NCI-H82 treated with DMSO at 0.1 percent for 48 hours (cell line): ENCODE measurements around the gene E2F1.

ENCODE experiments used
- DNase-seq: peaks from one replicate; lab custom pipeline; 2025; ENCODE audit not compliant: unreplicated experiment; lab: John Stamatoyannopoulos, UW

The E2F1 gene, protein sequence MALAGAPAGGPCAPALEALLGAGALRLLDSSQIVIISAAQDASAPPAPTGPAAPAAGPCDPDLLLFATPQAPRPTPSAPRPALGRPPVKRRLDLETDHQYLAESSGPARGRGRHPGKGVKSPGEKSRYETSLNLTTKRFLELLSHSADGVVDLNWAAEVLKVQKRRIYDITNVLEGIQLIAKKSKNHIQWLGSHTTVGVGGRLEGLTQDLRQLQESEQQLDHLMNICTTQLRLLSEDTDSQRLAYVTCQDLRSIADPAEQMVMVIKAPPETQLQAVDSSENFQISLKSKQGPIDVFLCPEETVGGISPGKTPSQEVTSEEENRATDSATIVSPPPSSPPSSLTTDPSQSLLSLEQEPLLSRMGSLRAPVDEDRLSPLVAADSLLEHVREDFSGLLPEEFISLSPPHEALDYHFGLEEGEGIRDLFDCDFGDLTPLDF

GRCh38 chr20:33686100-33686983 lies at the start of gene E2F1:
Gene E2F1 (minus strand): TSS chr20:33686385. CDS start chr20:33686264, 121 bp downstream.
- peak; percentile 82 for DNase-seq

DNA sequence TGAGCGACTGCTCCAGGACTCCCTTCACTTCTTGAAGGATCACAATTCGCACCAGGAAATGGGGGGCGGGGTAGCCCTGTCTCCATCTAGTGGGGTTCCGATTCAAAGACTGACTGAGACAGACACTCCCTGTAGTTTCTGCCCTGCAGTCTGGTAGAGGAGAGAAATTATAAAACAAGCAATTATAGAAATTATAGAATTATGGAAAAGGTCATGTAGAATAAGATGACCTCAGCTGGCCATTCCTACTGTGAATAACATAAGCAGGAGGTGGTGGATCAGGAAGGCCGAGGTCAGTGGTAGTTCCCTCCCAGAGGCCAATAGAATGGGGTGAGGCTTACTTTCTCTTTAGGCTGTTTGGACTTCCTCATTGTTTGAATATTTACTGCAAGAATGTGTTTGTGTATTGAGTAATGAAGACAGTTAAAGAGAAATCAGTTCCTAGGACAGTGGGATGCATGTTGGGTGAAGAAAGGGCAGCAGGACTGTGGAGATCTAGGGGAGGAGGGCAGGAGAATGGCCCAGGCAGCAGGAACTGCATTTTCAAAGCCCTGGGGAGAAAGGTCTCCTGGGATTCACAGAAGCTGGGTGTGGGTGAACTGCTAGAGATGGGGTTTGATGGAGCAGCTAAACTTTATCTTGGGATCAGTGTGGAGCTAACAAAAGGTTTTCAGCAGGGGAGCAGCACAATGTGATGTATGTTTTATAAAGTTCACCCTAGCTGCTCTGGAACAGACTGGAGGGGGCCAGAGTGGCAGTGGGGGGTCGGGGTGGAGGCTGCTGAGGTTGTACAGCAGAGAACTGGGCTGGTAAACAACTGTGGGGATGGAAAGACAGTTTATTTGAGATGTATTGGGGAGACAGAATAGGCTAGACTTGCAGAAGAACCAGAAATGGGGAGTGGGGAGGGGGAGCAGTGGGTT lies 47.7 kb upstream of the E2F1 start:
- DNase-seq = no peak

DNA sequence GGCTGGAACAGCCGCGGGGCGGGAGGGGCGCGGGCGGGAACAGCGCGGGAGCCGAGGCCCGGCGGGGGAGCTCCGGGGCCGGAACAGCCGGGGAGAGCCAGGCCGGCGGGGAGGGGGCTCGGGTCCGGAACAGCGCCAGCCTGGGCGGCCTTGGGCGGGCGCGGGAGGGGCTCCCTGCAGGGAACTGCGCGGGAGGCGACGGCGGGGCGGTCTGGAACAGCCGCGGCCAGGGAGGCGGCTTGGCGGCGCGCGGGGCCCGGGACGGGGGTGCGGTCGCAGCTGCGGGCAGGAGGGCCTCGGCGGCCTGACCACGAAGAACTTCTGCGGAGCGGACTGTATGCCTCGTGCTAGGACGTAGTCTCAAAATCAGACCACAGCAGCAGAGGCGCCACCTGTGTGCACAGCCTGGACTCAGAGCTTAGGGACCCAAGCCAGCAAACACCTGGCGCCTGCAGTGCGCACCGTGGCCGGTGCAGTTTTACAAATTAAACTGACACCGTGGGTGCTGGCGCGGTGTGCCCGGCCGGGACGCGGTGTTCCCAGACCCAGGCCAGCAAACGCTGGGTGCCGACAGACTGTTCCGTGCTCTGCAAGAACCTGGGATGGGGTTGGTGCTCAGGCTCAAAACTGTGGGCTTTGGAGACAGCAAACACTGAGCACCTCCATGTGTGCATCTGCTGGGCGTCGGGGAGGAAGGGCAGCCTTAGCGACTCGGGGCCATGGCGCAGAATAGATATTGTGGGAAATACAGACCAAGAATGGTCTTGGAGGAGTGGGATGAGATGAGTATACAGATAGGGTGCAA lies 46.2 kb upstream of the E2F1 start:
- DNase-seq = peak; percentile 75

- DNase-seq = peak; percentile 75
Observed at GRCh38 chr20:33731693-33732165, 45.5 kb upstream of the E2F1 start, which contains the start of gene ZNF341. Gene ZNF341 (plus strand): TSS chr20:33731996. CDS start chr20:33732022, 26 bp downstream.

- no peak for DNase-seq
Observed at GRCh38 chr20:33730946-33731692, 44.9 kb upstream of the E2F1 start.

DNA sequence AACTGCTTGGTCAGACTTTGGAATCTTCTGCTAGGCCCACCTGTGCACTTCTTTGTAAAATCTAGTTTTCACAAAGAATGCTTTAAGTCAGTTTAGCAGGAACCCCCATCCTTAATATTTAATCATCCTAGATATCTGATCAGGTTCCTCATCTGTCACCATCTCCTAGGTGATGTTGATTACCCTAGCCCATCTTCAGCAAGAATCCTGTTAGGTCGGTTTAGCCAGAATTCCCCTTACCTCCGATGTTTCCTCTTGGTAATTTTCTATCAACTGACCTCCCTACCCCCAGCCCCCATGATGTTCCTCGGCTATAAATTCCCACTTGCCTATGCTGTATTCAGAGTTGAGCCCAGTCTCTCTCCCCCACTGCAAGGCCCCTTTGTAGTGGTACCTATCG lies 42.9 kb upstream of the E2F1 start:
- no peak for DNase-seq

GRCh38 chr20:33728463-33728862 lies 42.3 kb upstream of the E2F1 start:
- DNase-seq = no peak

DNA sequence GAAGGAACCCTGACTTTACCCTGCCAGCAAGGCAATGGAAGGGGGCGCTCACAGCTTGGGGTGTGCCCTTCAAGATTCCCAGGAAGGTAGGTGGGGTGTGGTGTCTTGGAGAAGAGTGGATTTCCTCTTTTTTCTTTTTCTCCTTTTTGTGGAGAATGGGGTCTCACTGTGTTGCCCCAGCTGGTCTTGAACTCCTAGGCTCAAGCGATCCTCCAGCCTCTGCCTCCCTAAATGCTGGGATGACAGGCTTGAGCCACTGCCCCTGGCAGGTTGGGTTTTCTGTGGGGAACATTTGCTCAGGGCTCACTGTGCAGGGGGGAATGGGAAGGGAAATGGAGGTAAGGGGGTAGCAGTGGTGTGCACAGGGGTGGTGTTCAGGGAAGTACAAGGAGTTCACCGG lies 41.6 kb upstream of the E2F1 start:
- no peak for DNase-seq

DNA sequence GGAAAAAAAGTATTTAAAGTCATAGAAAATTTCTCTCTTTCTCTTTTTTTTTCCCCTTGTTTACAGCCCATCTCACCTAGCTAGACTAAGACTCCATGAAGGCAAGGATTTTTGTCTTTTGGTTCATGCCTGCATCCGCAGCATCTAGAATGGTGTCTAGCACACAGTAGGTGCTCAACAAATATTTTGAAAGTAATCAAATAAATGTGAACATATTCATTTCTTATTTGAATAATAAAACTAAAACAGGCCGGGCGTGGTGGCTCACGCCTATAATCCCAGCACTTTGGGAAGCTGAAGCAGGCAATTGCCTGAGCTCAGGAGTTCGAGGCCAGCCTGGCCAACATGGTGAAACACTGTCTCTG lies 40.9 kb upstream of the E2F1 start:
- DNase-seq = no peak

GRCh38 chr20:33725607-33726264 lies 39.6 kb upstream of the E2F1 start:
- no peak for DNase-seq

GRCh38 chr20:33724439-33725094 lies 38.4 kb upstream of the E2F1 start:
- DNase-seq = no peak

- DNase-seq = no peak
Observed at GRCh38 chr20:33721391-33722140, 35.4 kb upstream of the E2F1 start.

- peak; percentile 65 for DNase-seq
Observed at GRCh38 chr20:33719989-33720709, 34.0 kb upstream of the E2F1 start, which contains the start of gene PXMP4. Gene PXMP4 (minus strand): TSS chr20:33720310. CDS start chr20:33720207, 103 bp downstream.

- DNase-seq = no peak
Observed at GRCh38 chr20:33719277-33719988, 33.2 kb upstream of the E2F1 start.

DNA sequence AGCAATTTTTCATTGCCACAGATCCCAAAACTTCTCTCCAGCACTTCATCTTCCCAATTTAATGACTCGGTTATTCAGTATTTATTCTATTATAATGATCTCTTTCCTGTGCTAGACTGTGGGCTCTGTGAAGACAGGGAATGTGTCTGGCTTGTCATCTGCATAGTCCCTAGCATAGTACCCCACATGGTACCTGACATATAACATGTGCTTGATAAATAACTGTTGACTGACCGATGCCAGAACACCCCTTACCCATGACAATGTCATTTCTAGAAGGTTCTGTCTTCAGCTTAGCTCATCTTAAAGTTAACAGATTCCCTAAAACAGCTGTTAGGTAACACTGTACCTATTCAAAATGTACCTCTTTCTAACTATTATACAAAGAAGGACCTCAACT lies 30.3 kb upstream of the E2F1 start:
- DNase-seq = no peak

DNA sequence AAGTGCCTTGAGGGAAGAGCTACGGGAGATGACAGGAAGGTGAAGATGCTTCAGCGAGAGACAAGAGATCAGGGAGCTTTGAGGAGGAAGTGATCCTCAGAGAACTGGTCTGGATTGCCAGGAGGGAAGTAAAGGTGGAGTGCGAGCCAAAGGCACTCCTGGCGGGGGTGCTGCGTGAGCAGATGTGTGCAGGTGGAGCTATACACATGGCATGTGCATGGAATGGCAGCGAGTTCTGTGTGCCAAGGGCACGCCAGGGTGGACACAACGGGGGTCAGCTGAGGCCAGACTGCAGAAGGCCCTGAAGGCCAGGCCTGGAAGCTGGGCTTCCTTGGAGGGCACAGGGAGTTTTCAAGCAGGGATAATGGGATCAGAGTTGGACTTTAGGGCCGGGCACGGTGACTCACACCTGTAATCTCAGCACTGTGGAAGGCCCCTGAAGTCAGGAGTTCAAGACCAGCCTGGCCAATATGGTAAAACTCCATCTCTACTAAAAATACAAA lies 27.7 kb upstream of the E2F1 start:
- DNase-seq = no peak
